Type B pancreatic cell (in vitro differentiated cells): ENCODE data around the gene PTPRR. TPM values are rescaled to one million over a fixed set of nuclear protein-coding genes. Genes with fewer than 3 reads are reported as not detected.

Experiments used
- DNase-seq: peaks from one replicate; pipeline ENCODE4 v3.0.0; 2021; ENCODE audit warnings: mixed read lengths; ENCODE audit not compliant: unreplicated experiment; ENCODE audit errors: extremely low spot score
- H3K27ac Mint-ChIP-seq: 2 replicates; pipeline ENCODE4 v1.8.0; 2021; ENCODE audit warnings: mild to moderate bottlenecking, mixed read lengths
- H3K27me3 Mint-ChIP-seq: 2 replicates; pipeline ENCODE4 v1.8.0; 2021; ENCODE audit warnings: mixed read lengths
- H3K36me3 Mint-ChIP-seq: 2 replicates; pipeline ENCODE4 v1.8.0; 2021; ENCODE audit warnings: mixed read lengths
- H3K4me1 Mint-ChIP-seq: one replicate; pipeline ENCODE4 v1.8.0; 2021; ENCODE audit warnings: mixed read lengths; ENCODE audit not compliant: unreplicated experiment
- H3K4me3 Mint-ChIP-seq: 2 replicates; pipeline ENCODE4 v1.8.0; 2021; ENCODE audit warnings: mild to moderate bottlenecking, mixed read lengths
- H3K9me3 Mint-ChIP-seq: 2 replicates; pipeline ENCODE4 v1.8.0; 2021; ENCODE audit warnings: mixed read lengths
- total RNA-seq: library from RNA; stranded (reverse); gene quantifications from 2 replicates; pipeline ENCODE4 v1.2.1, GENCODE V29; 2021; ENCODE audit warnings: low replicate concordance
- TF ChIP-seq, protein P1 (sequence below): fragments of 200-600 bp; sonication (generic); conservative IDR thresholded peaks from 2 replicates; pipeline ENCODE4 v1.5.0; 2021; ENCODE audit warnings: antibody characterized with exemption, mild to moderate bottlenecking

PTPRR gene
- total RNA-seq, 1 donor from 2014 or later: 0.77 TPM

DNA sequence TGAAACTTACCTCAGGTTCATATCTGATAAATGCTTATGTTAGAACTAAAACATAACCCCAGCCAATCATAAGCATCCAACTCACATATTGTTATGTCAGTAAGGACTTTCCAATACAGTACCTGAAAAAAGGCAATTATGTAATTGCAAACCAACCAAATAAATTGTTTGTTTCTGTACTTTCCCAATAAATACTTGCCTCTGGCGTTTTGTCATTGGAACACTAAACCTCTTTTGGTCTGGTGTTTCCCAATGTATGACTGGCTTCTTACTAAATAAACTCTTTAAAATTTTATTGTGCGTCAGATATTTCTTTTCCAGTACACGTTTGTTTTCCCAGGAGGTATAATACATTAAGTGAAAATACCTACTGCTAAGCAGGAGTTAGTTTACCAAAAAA lies 276.6 kb downstream of the PTPRR start:
- Mint-ChIP-seq H3K27me3 (peaks cover 20% of the 10 kb centered on the region), H3K27ac (no peak overlapping the region), H3K9me3 (no peaks in the 10 kb centered on the region), H3K36me3 (no peaks in the 10 kb centered on the region), H3K4me1 (peaks cover 3% of the 10 kb centered on the region), H3K4me3 (no peak overlapping the region)
- no peak for DNase-seq
- TF ChIP-seq, protein P1, sequence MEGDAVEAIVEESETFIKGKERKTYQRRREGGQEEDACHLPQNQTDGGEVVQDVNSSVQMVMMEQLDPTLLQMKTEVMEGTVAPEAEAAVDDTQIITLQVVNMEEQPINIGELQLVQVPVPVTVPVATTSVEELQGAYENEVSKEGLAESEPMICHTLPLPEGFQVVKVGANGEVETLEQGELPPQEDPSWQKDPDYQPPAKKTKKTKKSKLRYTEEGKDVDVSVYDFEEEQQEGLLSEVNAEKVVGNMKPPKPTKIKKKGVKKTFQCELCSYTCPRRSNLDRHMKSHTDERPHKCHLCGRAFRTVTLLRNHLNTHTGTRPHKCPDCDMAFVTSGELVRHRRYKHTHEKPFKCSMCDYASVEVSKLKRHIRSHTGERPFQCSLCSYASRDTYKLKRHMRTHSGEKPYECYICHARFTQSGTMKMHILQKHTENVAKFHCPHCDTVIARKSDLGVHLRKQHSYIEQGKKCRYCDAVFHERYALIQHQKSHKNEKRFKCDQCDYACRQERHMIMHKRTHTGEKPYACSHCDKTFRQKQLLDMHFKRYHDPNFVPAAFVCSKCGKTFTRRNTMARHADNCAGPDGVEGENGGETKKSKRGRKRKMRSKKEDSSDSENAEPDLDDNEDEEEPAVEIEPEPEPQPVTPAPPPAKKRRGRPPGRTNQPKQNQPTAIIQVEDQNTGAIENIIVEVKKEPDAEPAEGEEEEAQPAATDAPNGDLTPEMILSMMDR: no peak

DNA sequence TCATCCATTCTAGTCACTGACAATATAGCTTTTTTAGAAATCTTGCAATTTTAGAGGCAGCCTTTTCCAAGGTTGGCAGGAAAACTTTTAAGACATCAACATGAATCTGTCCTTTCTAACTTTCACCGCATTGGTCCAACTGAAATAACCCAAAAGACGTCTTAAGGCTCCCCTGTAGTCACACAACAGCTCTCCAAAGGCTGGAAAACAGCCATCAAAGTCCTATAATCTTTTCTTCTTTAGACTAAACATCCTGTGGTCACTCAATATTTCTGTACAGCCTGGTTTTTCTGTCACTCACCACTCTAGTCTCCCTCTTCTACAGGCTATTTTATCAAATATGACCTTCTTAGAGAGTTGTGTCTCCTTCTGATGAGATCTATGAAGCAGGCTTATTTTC lies 278.8 kb downstream of the PTPRR start:
- no peak overlapping the region for H3K4me3 Mint-ChIP-seq
- H3K4me1 Mint-ChIP-seq: peaks cover 3% of the 10 kb centered on the region
- no peak for DNase-seq
- no peaks in the 10 kb centered on the region for H3K9me3 Mint-ChIP-seq
- TF ChIP-seq, protein P1: no peak
- H3K27me3 Mint-ChIP-seq: peaks cover 22% of the 10 kb centered on the region
- H3K36me3 Mint-ChIP-seq: no peaks in the 10 kb centered on the region
- H3K27ac Mint-ChIP-seq: no peak overlapping the region

DNA sequence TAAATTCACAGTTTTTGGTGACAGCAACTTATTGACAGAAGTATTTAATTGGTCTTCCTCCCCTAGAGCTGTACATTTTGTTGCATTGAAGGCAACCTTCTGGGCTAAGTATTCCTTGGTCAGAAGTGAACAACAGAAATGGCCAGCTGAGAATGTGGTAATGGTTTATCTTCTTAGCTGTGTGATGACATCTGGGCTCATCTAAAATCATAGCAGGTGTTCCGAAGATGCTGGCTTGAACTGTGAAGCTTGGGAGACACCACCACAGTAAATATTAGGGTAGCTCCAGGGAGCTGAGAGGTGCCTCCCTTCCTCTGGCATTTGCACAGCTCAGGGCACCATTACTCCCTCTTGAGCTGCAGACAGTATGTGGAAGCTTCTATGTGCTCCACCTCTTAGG lies 279.6 kb downstream of the PTPRR start:
- no peaks in the 10 kb centered on the region for H3K36me3 Mint-ChIP-seq
- no peak overlapping the region for H3K27ac Mint-ChIP-seq
- H3K4me3 Mint-ChIP-seq: no peak overlapping the region
- no peaks in the 10 kb centered on the region for H3K9me3 Mint-ChIP-seq
- H3K27me3 Mint-ChIP-seq: peaks cover 21% of the 10 kb centered on the region
- H3K4me1 Mint-ChIP-seq: peaks cover under 1% of the 10 kb centered on the region
- DNase-seq: no peak
- TF ChIP-seq, protein P1: no peak

DNA sequence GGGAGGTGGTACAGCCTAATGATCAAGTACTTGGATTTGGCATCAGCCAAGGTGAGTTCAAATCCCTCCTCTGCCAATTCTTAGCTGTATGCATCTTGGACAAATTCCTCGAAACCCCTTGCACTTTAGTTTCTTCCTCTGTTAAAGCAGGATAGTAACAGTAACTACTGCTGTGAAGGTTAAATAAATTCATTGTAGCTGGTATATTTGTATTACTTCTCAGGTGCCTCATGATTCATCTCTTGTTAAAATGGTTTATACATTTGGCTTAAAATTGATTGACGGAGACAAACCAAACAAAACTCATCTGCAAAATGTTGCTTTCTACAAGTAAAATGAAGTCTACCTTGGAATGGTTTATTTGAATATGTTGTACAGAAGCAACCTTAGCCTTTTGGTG lies 281.0 kb downstream of the PTPRR start:
- Mint-ChIP-seq H3K4me3 (no peak overlapping the region), H3K9me3 (no peaks in the 10 kb centered on the region), H3K27ac (no peak overlapping the region), H3K4me1 (no peaks in the 10 kb centered on the region), H3K36me3 (no peaks in the 10 kb centered on the region), H3K27me3 (peaks cover 27% of the 10 kb centered on the region)
- TF ChIP-seq, protein P1: no peak
- DNase-seq: no peak

DNA sequence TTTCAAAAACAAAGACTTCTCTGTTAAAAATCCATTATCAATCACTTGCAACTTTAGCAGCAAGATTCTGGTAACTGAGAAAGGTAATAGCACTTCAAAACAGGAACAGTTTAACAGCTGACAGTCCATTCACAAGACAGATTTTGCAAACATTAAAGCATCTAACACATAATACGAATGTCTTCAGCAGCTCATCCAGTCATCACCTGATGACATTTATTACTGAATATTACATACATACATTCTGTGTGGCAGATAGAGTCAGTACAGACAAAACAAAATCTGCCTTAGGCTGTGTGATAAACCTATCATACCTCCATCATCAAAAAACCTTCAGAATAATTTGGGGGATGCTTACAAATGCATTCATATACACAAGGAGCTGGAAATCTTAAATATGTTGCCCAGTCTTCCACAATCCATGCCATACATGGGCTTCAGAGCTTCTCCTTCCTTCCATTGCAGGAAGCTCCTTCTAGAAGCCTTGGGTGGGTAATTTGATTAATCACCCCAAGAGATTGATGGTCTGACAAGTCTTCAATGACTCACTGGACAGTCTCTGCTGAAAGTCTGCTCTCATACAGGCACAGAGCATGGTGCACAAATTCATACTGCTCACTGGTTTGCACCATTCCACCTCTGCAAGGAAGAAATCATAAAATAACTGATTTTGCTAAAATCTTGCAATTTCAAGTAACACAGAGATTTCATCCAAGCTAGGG lies 281.7 kb downstream of the PTPRR start:
- Mint-ChIP-seq H3K36me3 (no peaks in the 10 kb centered on the region), H3K27ac (no peak overlapping the region), H3K9me3 (no peaks in the 10 kb centered on the region), H3K27me3 (peaks cover 24% of the 10 kb centered on the region), H3K4me1 (no peaks in the 10 kb centered on the region), H3K4me3 (no peak overlapping the region)
- TF ChIP-seq, protein P1: no peak
- no peak for DNase-seq
